Right atrium auricular region (tissue), 2 donors: ENCODE results near the gene PODNL1. TPM values are rescaled to one million over a fixed set of nuclear protein-coding genes. Genes with fewer than 3 reads are reported as not detected.

ENCODE experiments used
- DNase-seq: peaks from one replicate; pipeline ENCODE4 v3.0.0-alpha.2; 2019; ENCODE audit warnings: low spot score
- H3K27ac ChIP-seq, 2 donors: fragments of 200-600 bp; sonication (generic); 1 replicate in 1 of 2; 2 replicates in 1 of 2; pipeline ENCODE4 v1.5.1; 2016 to 2019
- H3K27me3 ChIP-seq, 2 donors: fragments of 200-600 bp; sonication (generic); one replicate each; pipeline versions ENCODE4 v1.5.1 to v1.6.0; 2017 to 2019
- H3K36me3 ChIP-seq: fragments of 200-600 bp; sonication (generic); one replicate; pipeline ENCODE4 v1.5.1; 2016
- H3K4me1 ChIP-seq, 2 donors: fragments of 200-600 bp; sonication (generic); one replicate each; pipeline versions ENCODE4 v1.5.1 to v1.6.0; 2017 to 2019
- H3K4me3 ChIP-seq, 2 donors: fragments of 200-600 bp; sonication (generic); 1 replicate in 1 of 2; 2 replicates in 1 of 2; pipeline ENCODE4 v1.5.1; 2017 to 2019; ENCODE audit warnings: mild to moderate bottlenecking in 1 of 2, moderate library complexity in 1 of 2
- H3K9me3 ChIP-seq, 2 donors: fragments of 200-600 bp; sonication (generic); one replicate each; pipeline ENCODE4 v1.5.1; 2019
- total RNA-seq, 2 donors: library from RNA; depleted of rRNA; stranded (reverse); fragments of >200 nt; gene quantifications; one replicate each; pipeline ENCODE4 v1.1.0, GENCODE V29; 2016
- TF ChIP-seq, protein P1 (sequence below), 2 donors: fragments of 200-600 bp; sonication (generic); IDR thresholded peaks; one replicate each; pipeline ENCODE4 v1.5.1; 2019; ENCODE audit warnings: antibody characterized with exemption in 2 of 2

The PODNL1 gene
- total RNA-seq, 2 donors from 2014 or later = 0.47 to 1.1 TPM

DNA sequence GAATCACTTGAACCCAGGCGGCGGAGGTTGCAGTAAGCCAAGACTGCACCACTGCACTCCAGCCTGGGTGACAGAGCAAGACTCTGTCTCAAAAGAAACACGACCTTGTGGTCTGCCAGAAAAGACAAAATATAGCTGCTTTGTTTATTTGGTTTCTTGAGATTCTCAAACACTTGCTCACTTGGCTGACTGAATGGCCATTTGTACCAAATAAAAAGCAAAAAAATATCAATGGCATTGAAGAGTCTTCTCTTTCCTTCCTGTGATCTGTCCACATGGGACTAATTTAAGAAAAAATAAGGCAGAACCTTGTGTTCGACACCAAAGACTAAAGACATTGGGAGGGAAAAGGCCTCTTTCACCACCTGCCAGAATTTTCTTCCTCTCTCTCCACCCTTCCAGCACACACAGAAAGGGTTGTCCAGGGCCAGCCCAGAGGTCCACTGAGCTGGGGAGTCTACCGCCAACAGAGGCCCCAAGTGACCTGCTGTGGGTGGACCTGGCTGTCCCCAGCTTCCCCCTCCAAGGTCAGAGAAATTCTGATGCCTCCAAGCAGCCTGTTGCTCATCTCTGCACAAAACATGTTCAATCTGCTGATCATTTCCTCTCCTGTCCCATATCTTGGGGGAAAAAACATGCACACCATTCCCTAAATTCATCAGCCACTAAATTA is 38.2 kb downstream of the PODNL1 start:
- TF ChIP-seq, protein P1, sequence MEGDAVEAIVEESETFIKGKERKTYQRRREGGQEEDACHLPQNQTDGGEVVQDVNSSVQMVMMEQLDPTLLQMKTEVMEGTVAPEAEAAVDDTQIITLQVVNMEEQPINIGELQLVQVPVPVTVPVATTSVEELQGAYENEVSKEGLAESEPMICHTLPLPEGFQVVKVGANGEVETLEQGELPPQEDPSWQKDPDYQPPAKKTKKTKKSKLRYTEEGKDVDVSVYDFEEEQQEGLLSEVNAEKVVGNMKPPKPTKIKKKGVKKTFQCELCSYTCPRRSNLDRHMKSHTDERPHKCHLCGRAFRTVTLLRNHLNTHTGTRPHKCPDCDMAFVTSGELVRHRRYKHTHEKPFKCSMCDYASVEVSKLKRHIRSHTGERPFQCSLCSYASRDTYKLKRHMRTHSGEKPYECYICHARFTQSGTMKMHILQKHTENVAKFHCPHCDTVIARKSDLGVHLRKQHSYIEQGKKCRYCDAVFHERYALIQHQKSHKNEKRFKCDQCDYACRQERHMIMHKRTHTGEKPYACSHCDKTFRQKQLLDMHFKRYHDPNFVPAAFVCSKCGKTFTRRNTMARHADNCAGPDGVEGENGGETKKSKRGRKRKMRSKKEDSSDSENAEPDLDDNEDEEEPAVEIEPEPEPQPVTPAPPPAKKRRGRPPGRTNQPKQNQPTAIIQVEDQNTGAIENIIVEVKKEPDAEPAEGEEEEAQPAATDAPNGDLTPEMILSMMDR (IDR thresholded peaks at IDR 0.05) = no peak
- DNase-seq = no peak
- Histone ChIP-seq H3K4me1 (no peaks in the 10 kb centered on the region), H3K27ac (no peak overlapping the region), H3K9me3 (no peaks in the 10 kb centered on the region), H3K36me3 (no peaks in the 10 kb centered on the region), H3K4me3 (no peak overlapping the region), H3K27me3 (no peaks in the 10 kb centered on the region)

DNA sequence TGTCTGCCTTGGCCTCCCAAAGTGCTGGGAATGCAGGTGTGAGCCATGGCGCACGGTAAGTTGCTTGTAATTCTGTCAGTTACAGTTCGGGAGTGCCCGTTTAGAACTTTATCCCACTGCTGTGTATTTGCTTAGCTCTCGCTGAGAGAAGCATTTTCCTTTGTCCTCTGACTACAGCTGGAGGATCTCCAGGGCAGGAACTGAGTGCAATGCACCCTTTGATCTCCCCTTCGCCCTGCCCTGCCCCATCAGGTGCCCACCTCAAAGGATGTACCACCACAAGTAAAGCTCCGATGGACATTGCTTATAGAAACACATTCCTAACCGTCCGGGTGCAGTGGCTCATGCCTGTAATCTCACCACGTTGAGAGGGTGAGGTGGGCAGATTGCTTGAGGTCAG is 38.8 kb downstream of the PODNL1 start:
- Histone ChIP-seq H3K9me3 (no peaks in the 10 kb centered on the region), H3K27me3 (no peaks in the 10 kb centered on the region), H3K4me3 (no peak overlapping the region), H3K36me3 (no peaks in the 10 kb centered on the region), H3K4me1 (no peaks in the 10 kb centered on the region), H3K27ac (no peak overlapping the region)
- TF ChIP-seq, protein P1 (IDR thresholded peaks at IDR 0.05) = no peak
- DNase-seq = no peak

DNA sequence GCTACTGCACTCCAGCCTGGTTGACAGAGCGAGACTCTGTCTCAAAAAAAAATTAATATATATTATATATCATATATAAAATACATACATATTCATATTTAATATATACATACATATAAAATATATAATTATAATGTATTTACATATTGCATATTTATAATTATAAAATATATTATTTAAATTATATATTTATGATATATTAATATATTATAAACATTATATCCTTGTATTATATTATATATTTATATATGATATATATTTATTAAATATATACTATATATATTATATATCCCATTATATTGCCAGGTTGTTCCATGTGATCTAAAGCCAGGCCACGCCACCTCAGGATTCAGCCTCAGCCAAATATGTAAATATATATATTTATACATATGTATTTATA is 42.0 kb downstream of the PODNL1 start:
- Histone ChIP-seq H3K9me3 (no peaks in the 10 kb centered on the region), H3K4me1 (no peaks in the 10 kb centered on the region), H3K27ac (no peak overlapping the region), H3K36me3 (no peaks in the 10 kb centered on the region), H3K27me3 (no peaks in the 10 kb centered on the region), H3K4me3 (no peak overlapping the region)
- no peak for DNase-seq
- TF ChIP-seq, protein P1 (IDR thresholded peaks at IDR 0.05) = no peak

DNA sequence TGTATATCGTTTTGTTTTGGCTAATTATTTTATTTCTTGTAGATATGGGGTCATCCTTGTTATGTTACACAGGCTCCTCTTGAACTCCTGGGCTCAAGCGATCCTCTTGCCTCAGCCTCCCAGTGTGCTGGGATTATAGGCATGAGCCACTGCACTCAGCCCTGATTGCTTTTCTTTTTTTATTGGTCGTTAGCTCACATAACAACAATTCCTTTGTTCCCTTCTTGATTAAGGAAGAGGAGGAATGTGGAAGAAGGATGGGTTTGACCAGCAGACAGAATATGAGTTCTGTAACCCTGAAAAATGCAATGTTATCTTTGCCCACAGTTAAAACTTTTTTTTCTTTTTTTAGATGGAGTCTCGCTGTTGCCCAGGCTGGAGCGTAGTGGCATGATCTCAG is 43.7 kb downstream of the PODNL1 start:
- Histone ChIP-seq H3K4me1 (no peaks in the 10 kb centered on the region), H3K9me3 (no peaks in the 10 kb centered on the region), H3K27ac (no peak overlapping the region), H3K4me3 (no peak overlapping the region), H3K36me3 (no peaks in the 10 kb centered on the region), H3K27me3 (no peaks in the 10 kb centered on the region)
- no peak for DNase-seq
- TF ChIP-seq, protein P1 (IDR thresholded peaks at IDR 0.05) = no peak

DNA sequence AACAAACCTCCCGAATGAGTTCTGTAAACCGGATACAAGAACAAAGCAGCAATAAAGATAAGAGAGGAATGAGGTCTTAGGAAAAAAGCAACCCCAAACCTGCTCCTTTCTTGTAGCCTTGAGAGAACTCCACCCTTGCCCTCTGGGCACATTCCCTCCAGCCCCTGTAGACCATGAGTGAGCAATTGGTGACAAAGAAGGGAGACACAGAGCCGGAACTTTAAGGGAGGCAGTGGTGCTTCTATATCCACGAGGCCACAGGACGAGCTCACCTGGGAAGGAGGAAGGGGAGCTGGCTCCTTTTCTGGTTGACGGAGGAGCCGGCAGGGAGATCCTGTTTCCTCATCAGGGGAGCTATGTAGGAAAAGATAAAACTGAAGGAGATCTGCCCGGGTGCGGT is 45.3 kb downstream of the PODNL1 start:
- Histone ChIP-seq H3K27ac (no peak overlapping the region), H3K4me3 (no peak overlapping the region), H3K4me1 (no peaks in the 10 kb centered on the region), H3K9me3 (no peaks in the 10 kb centered on the region), H3K36me3 (no peaks in the 10 kb centered on the region), H3K27me3 (no peaks in the 10 kb centered on the region)
- DNase-seq = no peak
- TF ChIP-seq, protein P1 (IDR thresholded peaks at IDR 0.05) = no peak

DNA sequence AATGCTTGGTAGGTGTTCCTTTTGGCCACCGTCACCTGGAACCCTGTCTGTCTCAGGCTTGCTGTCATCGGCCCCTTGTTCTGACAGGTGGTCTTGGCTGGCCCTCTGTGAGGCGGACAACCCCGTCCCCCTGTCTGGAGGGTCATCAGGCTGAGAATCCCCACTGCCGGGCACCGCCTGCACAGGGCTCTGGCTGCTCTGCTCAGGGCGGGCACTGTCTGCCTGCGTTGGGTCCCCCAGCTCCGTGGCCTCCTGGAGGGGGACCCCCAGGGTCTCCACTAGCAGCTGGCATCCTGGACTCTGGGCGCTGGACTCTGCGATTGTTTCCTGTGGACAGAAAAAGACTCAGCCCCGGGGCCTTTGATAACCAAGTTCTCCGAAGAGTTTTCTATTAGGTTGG is 48.1 kb downstream of the PODNL1 start:
- Histone ChIP-seq H3K27me3 (no peaks in the 10 kb centered on the region), H3K36me3 (no peaks in the 10 kb centered on the region), H3K4me3 (no peak overlapping the region), H3K4me1 (no peaks in the 10 kb centered on the region), H3K9me3 (no peaks in the 10 kb centered on the region), H3K27ac (no peak overlapping the region)
- no peak for DNase-seq
- TF ChIP-seq, protein P1 (IDR thresholded peaks at IDR 0.05) = no peak
